ENCODE data around the gene SIDT1.

Gene SIDT1

DNA sequence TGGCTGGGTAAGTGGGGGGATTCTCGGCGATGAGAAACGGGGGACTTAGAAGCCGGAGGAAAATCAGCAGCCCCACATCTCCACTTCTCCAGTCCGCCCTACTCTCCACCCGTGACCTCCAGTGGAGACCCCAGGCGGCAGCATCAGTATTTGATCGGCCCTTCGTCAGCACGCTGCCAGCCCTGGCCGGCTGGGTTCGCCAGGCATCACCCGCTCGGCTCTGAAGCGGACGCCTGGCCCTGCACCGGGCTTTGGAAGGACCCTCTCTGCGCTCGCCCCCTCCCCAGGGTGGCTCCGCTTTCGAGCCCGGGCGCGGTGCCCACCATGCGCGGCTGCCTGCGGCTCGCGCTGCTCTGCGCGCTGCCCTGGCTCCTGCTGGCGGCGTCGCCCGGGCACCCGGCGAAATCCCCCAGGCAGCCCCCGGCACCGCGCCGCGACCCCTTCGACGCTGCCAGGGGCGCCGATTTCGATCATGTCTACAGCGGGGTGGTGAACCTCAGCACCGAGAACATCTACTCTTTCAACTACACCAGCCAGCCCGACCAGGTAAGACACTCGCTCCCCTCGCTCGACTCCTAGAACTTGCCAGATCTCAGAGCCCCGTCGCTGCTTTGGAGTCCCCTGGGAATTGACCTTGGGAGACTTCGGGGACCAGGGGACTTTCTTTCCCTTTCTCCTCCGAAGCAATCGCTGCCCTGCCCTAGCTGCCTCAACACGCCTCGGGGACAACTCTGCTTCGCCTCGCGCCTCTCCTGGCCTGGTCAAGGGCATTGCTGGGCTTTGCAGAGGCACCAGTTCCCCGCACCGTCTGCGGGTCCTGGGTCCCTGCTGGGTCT lies 561 bp downstream of the SIDT1 start:
- H3K9me3 ChIP-seq (ENCODE audit: severe bottlenecking): no peaks in the 10 kb centered on the region
- no peaks in the 10 kb centered on the region for H3K36me3 ChIP-seq (ENCODE audit: low read depth)
- H3K27ac ChIP-seq (ENCODE audit: poor library complexity, severe bottlenecking): no peak overlapping the region
- ATAC-seq (ENCODE audit: low read depth) (peak; percentile 30), DNase-seq (ENCODE audit: low spot score) (no peak)
- H3K4me3 ChIP-seq (ENCODE audit: severe bottlenecking): peak overlapping the region; percentile 37
- TF ChIP-seq, protein P1, sequence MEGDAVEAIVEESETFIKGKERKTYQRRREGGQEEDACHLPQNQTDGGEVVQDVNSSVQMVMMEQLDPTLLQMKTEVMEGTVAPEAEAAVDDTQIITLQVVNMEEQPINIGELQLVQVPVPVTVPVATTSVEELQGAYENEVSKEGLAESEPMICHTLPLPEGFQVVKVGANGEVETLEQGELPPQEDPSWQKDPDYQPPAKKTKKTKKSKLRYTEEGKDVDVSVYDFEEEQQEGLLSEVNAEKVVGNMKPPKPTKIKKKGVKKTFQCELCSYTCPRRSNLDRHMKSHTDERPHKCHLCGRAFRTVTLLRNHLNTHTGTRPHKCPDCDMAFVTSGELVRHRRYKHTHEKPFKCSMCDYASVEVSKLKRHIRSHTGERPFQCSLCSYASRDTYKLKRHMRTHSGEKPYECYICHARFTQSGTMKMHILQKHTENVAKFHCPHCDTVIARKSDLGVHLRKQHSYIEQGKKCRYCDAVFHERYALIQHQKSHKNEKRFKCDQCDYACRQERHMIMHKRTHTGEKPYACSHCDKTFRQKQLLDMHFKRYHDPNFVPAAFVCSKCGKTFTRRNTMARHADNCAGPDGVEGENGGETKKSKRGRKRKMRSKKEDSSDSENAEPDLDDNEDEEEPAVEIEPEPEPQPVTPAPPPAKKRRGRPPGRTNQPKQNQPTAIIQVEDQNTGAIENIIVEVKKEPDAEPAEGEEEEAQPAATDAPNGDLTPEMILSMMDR (IDR thresholded peaks at IDR 0.05; ENCODE audit: poor library complexity, severe bottlenecking): peak; percentile 5
- H3K4me1 ChIP-seq (ENCODE audit: insufficient read depth, poor library complexity, severe bottlenecking): peaks cover 12% of the 10 kb centered on the region
- H3K27me3 ChIP-seq (ENCODE audit: insufficient read depth, poor library complexity, severe bottlenecking): no peaks in the 10 kb centered on the region

DNA sequence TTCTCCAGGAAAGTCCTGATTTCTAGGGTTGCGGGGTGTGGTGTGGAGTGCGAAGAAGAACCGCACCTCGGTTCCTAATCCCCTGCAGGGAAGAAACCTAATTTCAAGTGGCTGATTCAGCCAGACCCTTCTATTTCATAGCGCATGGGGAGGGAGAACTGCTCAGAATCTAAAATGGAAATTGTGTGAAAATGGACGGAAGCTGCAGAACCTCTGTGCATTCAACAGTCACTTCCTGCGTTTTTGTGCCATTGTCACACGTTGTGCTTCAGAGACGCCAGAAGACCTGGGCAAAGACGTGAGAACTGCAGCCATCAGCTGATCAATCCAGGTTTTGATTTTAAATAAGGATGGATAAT lies 1.2 kb downstream of the SIDT1 start:
- no peak overlapping the region for H3K27ac ChIP-seq (ENCODE audit: poor library complexity, severe bottlenecking)
- ATAC-seq (ENCODE audit: low read depth) (no peak), DNase-seq (ENCODE audit: low spot score) (no peak)
- no peak overlapping the region for H3K4me3 ChIP-seq (ENCODE audit: severe bottlenecking)
- no peaks in the 10 kb centered on the region for H3K9me3 ChIP-seq (ENCODE audit: severe bottlenecking)
- TF ChIP-seq, protein P1 (IDR thresholded peaks at IDR 0.05; ENCODE audit: poor library complexity, severe bottlenecking): no peak
- no peaks in the 10 kb centered on the region for H3K36me3 ChIP-seq (ENCODE audit: low read depth)
- H3K27me3 ChIP-seq (ENCODE audit: insufficient read depth, poor library complexity, severe bottlenecking): no peaks in the 10 kb centered on the region
- H3K4me1 ChIP-seq (ENCODE audit: insufficient read depth, poor library complexity, severe bottlenecking): peaks cover 12% of the 10 kb centered on the region

DNA sequence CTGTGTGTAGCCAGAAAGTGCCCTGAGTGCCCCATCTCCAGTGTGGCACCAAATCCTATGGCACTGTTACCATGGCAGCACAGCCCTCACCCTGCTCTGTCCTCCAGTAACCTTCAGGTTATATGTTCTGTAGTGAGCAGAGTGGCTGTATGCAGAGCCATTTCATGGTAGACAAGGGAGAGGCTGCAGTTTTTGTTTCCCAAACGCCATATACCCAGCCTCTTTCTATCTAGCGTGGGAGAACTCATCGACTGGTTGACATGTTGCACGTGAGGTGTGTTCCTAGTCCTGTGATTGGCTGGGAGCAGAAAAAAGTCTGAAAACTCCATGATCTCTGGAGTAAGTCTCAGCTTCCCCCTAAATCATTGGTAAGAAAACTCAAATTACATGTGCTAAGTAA lies 2.0 kb downstream of the SIDT1 start:
- H3K27ac ChIP-seq (ENCODE audit: poor library complexity, severe bottlenecking): no peak overlapping the region
- no peak overlapping the region for H3K4me3 ChIP-seq (ENCODE audit: severe bottlenecking)
- ATAC-seq (ENCODE audit: low read depth) (no peak), DNase-seq (ENCODE audit: low spot score) (no peak)
- peaks cover 12% of the 10 kb centered on the region for H3K4me1 ChIP-seq (ENCODE audit: insufficient read depth, poor library complexity, severe bottlenecking)
- H3K9me3 ChIP-seq (ENCODE audit: severe bottlenecking): no peaks in the 10 kb centered on the region
- TF ChIP-seq, protein P1 (IDR thresholded peaks at IDR 0.05; ENCODE audit: poor library complexity, severe bottlenecking): no peak
- no peaks in the 10 kb centered on the region for H3K36me3 ChIP-seq (ENCODE audit: low read depth)
- no peaks in the 10 kb centered on the region for H3K27me3 ChIP-seq (ENCODE audit: insufficient read depth, poor library complexity, severe bottlenecking)

DNA sequence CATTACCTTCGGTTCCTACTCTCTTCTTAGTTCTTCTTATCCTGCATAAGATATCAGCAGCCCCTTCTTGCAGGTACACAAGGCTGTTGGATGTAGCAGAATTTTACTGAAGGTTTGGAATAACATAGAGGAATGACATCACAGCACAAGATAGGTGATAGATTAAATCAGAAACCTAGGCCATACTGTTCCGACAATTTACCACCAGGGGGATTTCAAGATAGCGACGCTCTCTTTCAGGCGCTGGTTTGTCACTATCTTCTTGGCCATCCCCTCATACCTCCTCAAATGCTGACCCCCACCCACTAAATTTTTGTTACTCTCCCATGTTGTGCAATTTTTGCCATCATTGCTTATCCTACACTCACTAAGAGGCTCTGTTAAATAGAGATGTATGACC lies 3.5 kb downstream of the SIDT1 start:
- no peak for DNase-seq (ENCODE audit: low spot score)
- H3K4me1 ChIP-seq (ENCODE audit: insufficient read depth, poor library complexity, severe bottlenecking): peaks cover 12% of the 10 kb centered on the region
- no peaks in the 10 kb centered on the region for H3K36me3 ChIP-seq (ENCODE audit: low read depth)
- peak overlapping the region; percentile 71 for H3K27ac ChIP-seq (ENCODE audit: poor library complexity, severe bottlenecking)
- H3K9me3 ChIP-seq (ENCODE audit: severe bottlenecking): no peaks in the 10 kb centered on the region
- no peak for ATAC-seq (ENCODE audit: low read depth)
- H3K27me3 ChIP-seq (ENCODE audit: insufficient read depth, poor library complexity, severe bottlenecking): no peaks in the 10 kb centered on the region
- H3K4me3 ChIP-seq (ENCODE audit: severe bottlenecking): no peak overlapping the region
- TF ChIP-seq, protein P1 (IDR thresholded peaks at IDR 0.05; ENCODE audit: poor library complexity, severe bottlenecking): no peak

DNA sequence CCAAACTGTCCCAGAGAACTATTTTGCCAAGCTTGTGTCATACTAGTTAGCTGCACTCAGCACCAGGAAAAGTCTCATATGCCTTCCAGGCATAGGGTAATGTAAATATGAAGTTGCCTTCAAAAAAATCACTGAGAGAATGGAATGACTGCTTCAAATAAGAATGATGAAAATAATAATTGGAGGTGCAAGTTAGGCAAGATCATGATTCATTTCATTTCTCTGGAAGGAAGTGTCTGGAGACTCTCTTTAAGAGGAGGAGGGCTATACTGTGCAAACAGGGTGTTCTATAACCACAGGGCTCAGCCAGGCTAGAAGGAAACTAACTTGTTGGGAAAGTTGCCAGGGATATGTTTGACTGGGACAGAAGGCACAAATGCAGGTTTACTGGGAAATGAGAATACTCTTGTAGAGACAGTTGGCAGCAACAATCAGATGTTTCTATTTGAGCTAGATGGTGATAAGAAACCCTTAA lies 4.3 kb downstream of the SIDT1 start:
- peak; percentile 90 for ATAC-seq (ENCODE audit: low read depth)
- peaks cover 12% of the 10 kb centered on the region for H3K4me1 ChIP-seq (ENCODE audit: insufficient read depth, poor library complexity, severe bottlenecking)
- H3K36me3 ChIP-seq (ENCODE audit: low read depth): no peaks in the 10 kb centered on the region
- peaks cover 5% of the 10 kb centered on the region for H3K9me3 ChIP-seq (ENCODE audit: severe bottlenecking)
- H3K4me3 ChIP-seq (ENCODE audit: severe bottlenecking): no peak overlapping the region
- no peak for DNase-seq (ENCODE audit: low spot score)
- H3K27me3 ChIP-seq (ENCODE audit: insufficient read depth, poor library complexity, severe bottlenecking): no peaks in the 10 kb centered on the region
- peak overlapping the region; percentile 71 for H3K27ac ChIP-seq (ENCODE audit: poor library complexity, severe bottlenecking)
- TF ChIP-seq, protein P1 (IDR thresholded peaks at IDR 0.05; ENCODE audit: poor library complexity, severe bottlenecking): no peak
